PC-3 (cell line): ENCODE measurements around the gene PLEKHG2. TPM values are rescaled to one million over a fixed set of nuclear protein-coding genes. Genes with fewer than 3 reads are reported as not detected.
A peak's percentile ranks its signal among the peaks of the same experiment; 100 is the strongest.

ENCODE experiments used
- ATAC-seq: fragments of 200-7000 bp; cut with Tn5 transposase; 2 replicates; pipeline ENCODE4 v1.9.1; 2020; ENCODE audit warnings: mild to moderate bottlenecking, moderate library complexity
- BruUV-seq: library from RNA; stranded (reverse); fragments of 400-500 nt; replicated peaks from 2 replicates; lab custom pipeline; 2021; lab: Mats Ljungman, UMichigan
- CTCF ChIA-PET: fragments of 300-600 bp; sonication (Branson Sonifier 250); formaldehyde crosslinking; loops from one replicate; lab custom pipeline; 2022; ENCODE audit warnings: antibody characterized with exemption; lab: Charles Lee
- POLR2A ChIA-PET: fragments of 300-600 bp; sonication (Branson Sonifier 250); formaldehyde crosslinking; loops from one replicate; lab custom pipeline; 2022; ENCODE audit warnings: antibody characterized with exemption; ENCODE audit not compliant: unreplicated experiment; lab: Charles Lee
- DNase-seq: peaks from one replicate; pipeline ENCODE4 v3.0.0-alpha.2; 2015
- H2AFZ ChIP-seq: fragments of 300-600 bp; sonication (generic); 2 replicates; pipeline ENCODE4 v1.6.0; 2016; ENCODE audit warnings: antibody characterized with exemption, low read length
- H3F3A ChIP-seq: fragments of 300-600 bp; sonication (generic); one replicate; pipeline ENCODE4 v1.6.0; 2017; ENCODE audit warnings: antibody characterized with exemption, low read length, control low read depth, mild to moderate bottlenecking; ENCODE audit not compliant: unreplicated experiment
- H3K27ac ChIP-seq: fragments of 300-600 bp; sonication (generic); 2 replicates; pipeline ENCODE4 v1.5.1; 2016; ENCODE audit warnings: mild to moderate bottlenecking, low read length
- H3K27me3 ChIP-seq: fragments of 300-600 bp; sonication (generic); 2 replicates; pipeline ENCODE4 v1.6.1; 2016; ENCODE audit warnings: low read length, mixed read lengths
- H3K36me3 ChIP-seq: fragments of 300-600 bp; sonication (generic); 2 replicates; pipeline ENCODE4 v1.6.1; 2016; ENCODE audit warnings: low read depth, mixed run types, low read length, mixed read lengths
- H3K4me1 ChIP-seq: fragments of 300-600 bp; sonication (generic); 2 replicates; pipeline ENCODE4 v1.5.1; 2016; ENCODE audit warnings: low read length; ENCODE audit not compliant: insufficient read depth
- H3K4me2 ChIP-seq: fragments of 300-600 bp; sonication (generic); 2 replicates; pipeline ENCODE4 v1.6.0; 2016; ENCODE audit warnings: low read length
- H3K4me3 ChIP-seq: fragments of 300-600 bp; sonication (generic); 2 replicates; pipeline ENCODE4 v1.5.1; 2016; ENCODE audit warnings: mild to moderate bottlenecking, low read length, mixed read lengths
- H3K79me2 ChIP-seq: fragments of 300-600 bp; sonication (generic); 2 replicates; pipeline ENCODE4 v1.6.1; 2017; ENCODE audit warnings: low read length, mixed read lengths
- H3K9ac ChIP-seq: fragments of 300-600 bp; sonication (generic); 2 replicates; pipeline ENCODE4 v1.6.0; 2016; ENCODE audit warnings: mild to moderate bottlenecking, low read length
- H3K9me2 ChIP-seq: fragments of 300-600 bp; sonication (generic); replicated peaks from 2 replicates; pipeline ENCODE4 v1.6.1; 2016; ENCODE audit warnings: mixed run types, low read length, mixed read lengths
- H3K9me3 ChIP-seq: fragments of 300-600 bp; sonication (generic); 2 replicates; pipeline ENCODE4 v1.6.1; 2016; ENCODE audit warnings: low read length, mixed read lengths
- H4K20me1 ChIP-seq: fragments of 300-600 bp; sonication (generic); 2 replicates; pipeline ENCODE4 v1.6.1; 2016; ENCODE audit warnings: low read length, mixed read lengths
- CTCF ChIP-seq: fragments of 300-600 bp; sonication (generic); conservative IDR thresholded peaks from 2 replicates; pipeline ENCODE4 v1.5.1; 2017; ENCODE audit warnings: antibody characterized with exemption, low read depth, mild to moderate bottlenecking, low read length
- EZH2 ChIP-seq: fragments of 300-600 bp; sonication (generic); IDR thresholded peaks from one replicate; pipeline ENCODE4 v1.6.1; 2017; ENCODE audit warnings: antibody characterized with exemption, mild to moderate bottlenecking, low read length; ENCODE audit not compliant: unreplicated experiment
- EZH2phosphoT487 ChIP-seq: fragments of 300-600 bp; sonication (generic); IDR thresholded peaks from 2 replicates; pipeline ENCODE4 v1.6.1; 2018; ENCODE audit warnings: mild to moderate bottlenecking, antibody characterized with exemption, low read length, borderline replicate concordance
- intact Hi-C: fragments of 100-400 bp; cut with micrococcal nuclease; formaldehyde crosslinking; loops from 2 replicates; pipeline ENCODE4 v1.9.0; 2023
- total RNA-seq: library from RNA; depleted of rRNA; stranded (reverse); fragments of >200 nt; gene quantifications from 2 replicates; pipeline ENCODE4 v1.2.3, GENCODE V29; 2014

The PLEKHG2 gene
- total RNA-seq, 1 experiment from 2014 or later, result 8.3 TPM

- peaks cover 14% of the 10 kb centered on the region; the same call in 1 of the 2 replicates for H4K20me1 ChIP-seq
- CTCF ChIA-PET, result no interaction called here
- TF ChIP-seq CTCF (no peak), EZH2 (no peak), EZH2phosphoT487 (no peak)
Measured at GRCh38 chr19:39446365-39447084, 34.1 kb downstream of the PLEKHG2 start.

GRCh38 chr19:39448271-39448670 is 35.8 kb downstream of the PLEKHG2 start:
- Histone ChIP-seq H2AFZ (no peak overlapping the region), H3K4me1 (peaks cover 30% of the 10 kb centered on the region), H3K4me2 (peak overlapping the region; percentile 92), H3K9me2 (no peaks in the 10 kb centered on the region), H3K27me3 (no peaks in the 10 kb centered on the region), H3K9ac (no peak overlapping the region), H4K20me1 (peaks cover 14% of the 10 kb centered on the region; the same call in 1 of the 2 replicates), H3F3A (no peaks in the 10 kb centered on the region), H3K36me3 (peaks cover 9% of the 10 kb centered on the region; the same call in 1 of the 2 replicates), H3K4me3 (peak overlapping the region; percentile 93; the same call in 1 of the 2 replicates), H3K79me2 (peaks cover 83% of the 10 kb centered on the region), H3K27ac (peak overlapping the region; percentile 38), H3K9me3 (no peaks in the 10 kb centered on the region)
- peak; percentile 75 for DNase-seq
- ChIA-PET POLR2A (interaction anchor here (0.6 kb wide), 1 partner anchor 18 kb away, joined by 10 read pairs; no protein-coding TSS in a partner anchor), CTCF (interaction anchor here (0.5 kb wide), 1 partner anchor 86 kb away, joined by 3 read pairs; no protein-coding TSS in a partner anchor)
- intact Hi-C loops, result no loop called here
- ATAC-seq, result peak; percentile 39
- no TSS peak for BruUV-seq
- no peak for TF ChIP-seq EZH2phosphoT487
- no peak for TF ChIP-seq EZH2
- no peak for TF ChIP-seq CTCF

More at GRCh38 chr19:39446365-39447084, 34.1 kb downstream of the PLEKHG2 start:
- no peak overlapping the region for H2AFZ ChIP-seq
- H3K4me3 ChIP-seq, result peak overlapping the region; percentile 93
- DNase-seq (no peak), ATAC-seq (no peak)
- peak overlapping the region; percentile 92 for H3K4me2 ChIP-seq
- H3K9ac ChIP-seq, result peak overlapping the region; percentile 97
- peaks cover 72% of the 10 kb centered on the region for H3K79me2 ChIP-seq
- no peaks in the 10 kb centered on the region for H3F3A ChIP-seq
- H3K9me3 ChIP-seq, result no peaks in the 10 kb centered on the region
- H3K27me3 ChIP-seq, result no peaks in the 10 kb centered on the region
- H3K4me1 ChIP-seq, result peaks cover 30% of the 10 kb centered on the region
- peaks cover 4% of the 10 kb centered on the region; the same call in 1 of the 2 replicates for H3K36me3 ChIP-seq
- POLR2A ChIA-PET, result interaction anchor here (0.6 kb wide), 1 partner anchor 42 kb away, joined by 6 read pairs; no protein-coding TSS in a partner anchor
- intact Hi-C loops, result no loop called here
- no peak overlapping the region for H3K27ac ChIP-seq
- BruUV-seq, result no TSS peak
- H3K9me2 ChIP-seq, result no peaks in the 10 kb centered on the region
